ENCODE data around the gene CCSER1.

GRCh38 chr4:90958256-90958895 lies 831.2 kb downstream of the CCSER1 start:
- TF ChIP-seq CTCF (IDR thresholded peaks at IDR 0.05; ENCODE audit: low read depth, low read length, poor library complexity, severe bottlenecking): no peak
- no peak for TF ChIP-seq EZH2phosphoT487 (IDR thresholded peaks at IDR 0.05; ENCODE audit: borderline replicate concordance, low read length)
